ENCODE measurements around the gene PHB1. TPM values are rescaled to one million over a fixed set of nuclear protein-coding genes. Genes with fewer than 3 reads are reported as not detected.

Gene PHB1
- total RNA-seq, result 161 TPM
- long read RNA-seq, transcript PHB-201 (7 exons, 1,832 nt), result major isoform, 163 of 198 reads
- long read RNA-seq, partial matches to known transcripts, result 9 of 198 reads
- long read RNA-seq, other reads (novel, unspliced or antisense), result 18 of 198 reads

GRCh38 chr17:49414622-49415350 lies at the start of gene PHB1:
TSS of gene PHB1 (minus strand) at chr17:49414882. CDS start at chr17:49413264, 1,618 bp downstream.
- intact Hi-C loops (cut with DNase I), result no loop called here
- peak; percentile 97 for DNase-seq (ENCODE audit: low spot score)

GRCh38 chr17:49464049-49464448 lies 49.4 kb upstream of the PHB1 start:
- DNase-seq (ENCODE audit: low spot score), result no peak
- intact Hi-C loops (cut with DNase I), result no loop called here

- intact Hi-C loops (cut with DNase I), result no loop called here
- DNase-seq (ENCODE audit: low spot score), result no peak
These were observed 46.9 kb upstream of the PHB1 start for GRCh38 chr17:49461580-49461979.

- intact Hi-C loops (cut with DNase I), result no loop called here
- no peak for DNase-seq (ENCODE audit: low spot score)
These were observed 45.7 kb upstream of the PHB1 start for GRCh38 chr17:49460401-49460800.

- intact Hi-C loops (cut with DNase I), result no loop called here
- DNase-seq (ENCODE audit: low spot score), result no peak
These were observed 44.8 kb upstream of the PHB1 start for GRCh38 chr17:49459401-49459984.

- no peak for DNase-seq (ENCODE audit: low spot score)
- intact Hi-C loops (cut with DNase I), result no loop called here
These were observed 43.2 kb upstream of the PHB1 start for GRCh38 chr17:49457564-49458535.

- intact Hi-C loops (cut with DNase I), result no loop called here
- DNase-seq (ENCODE audit: low spot score), result no peak
These were observed 41.7 kb upstream of the PHB1 start for GRCh38 chr17:49456183-49456965.

GRCh38 chr17:49455272-49455861 lies 40.7 kb upstream of the PHB1 start:
- no peak for DNase-seq (ENCODE audit: low spot score)
- intact Hi-C loops (cut with DNase I), result no loop called here

GRCh38 chr17:49454050-49454449 lies 39.4 kb upstream of the PHB1 start:
- intact Hi-C loops (cut with DNase I), result no loop called here
- no peak for DNase-seq (ENCODE audit: low spot score)

GRCh38 chr17:49452661-49453060 lies 38.0 kb upstream of the PHB1 start:
- intact Hi-C loops (cut with DNase I), result no loop called here
- DNase-seq (ENCODE audit: low spot score), result no peak

- DNase-seq (ENCODE audit: low spot score), result no peak
- intact Hi-C loops (cut with DNase I), result no loop called here
These were observed 37.5 kb upstream of the PHB1 start for GRCh38 chr17:49452201-49452600.

- intact Hi-C loops (cut with DNase I), result no loop called here
- no peak for DNase-seq (ENCODE audit: low spot score)
These were observed 36.1 kb upstream of the PHB1 start for GRCh38 chr17:49450735-49451134.

- DNase-seq (ENCODE audit: low spot score), result no peak
- intact Hi-C loops (cut with DNase I), result no loop called here
These were observed 35.5 kb upstream of the PHB1 start for GRCh38 chr17:49450181-49450580.

- no peak for DNase-seq (ENCODE audit: low spot score)
- intact Hi-C loops (cut with DNase I), result no loop called here
These were observed 33.1 kb upstream of the PHB1 start for GRCh38 chr17:49447628-49448302.

- DNase-seq (ENCODE audit: low spot score), result no peak
- intact Hi-C loops (cut with DNase I), result no loop called here
These were observed 30.9 kb upstream of the PHB1 start for GRCh38 chr17:49445591-49445990.

GRCh38 chr17:49444384-49444783 lies 29.7 kb upstream of the PHB1 start:
- intact Hi-C loops (cut with DNase I), result no loop called here

GRCh38 chr17:49443862-49444261 lies 29.2 kb upstream of the PHB1 start:
- DNase-seq (ENCODE audit: low spot score), result no peak
- intact Hi-C loops (cut with DNase I), result no loop called here

More at GRCh38 chr17:49444384-49444783, 29.7 kb upstream of the PHB1 start:
- no peak for DNase-seq (ENCODE audit: low spot score)

GRCh38 chr17:49442041-49442440 lies 27.4 kb upstream of the PHB1 start:
- no peak for DNase-seq (ENCODE audit: low spot score)
- intact Hi-C loops (cut with DNase I), result no loop called here

All from cardiac septum (tissue), 1 donor.